NB4 (cell line): ENCODE data around the gene RNF31.
A peak's percentile ranks its signal among the peaks of the same experiment; 100 is the strongest.

Experiments used
- DNase-seq: peaks from one replicate; pipeline ENCODE4 v3.0.0; 2010; ENCODE audit warnings: low read depth
- H3K4me3 ChIP-seq: one replicate; pipeline ENCODE4 v1.5.1; 2011; ENCODE audit warnings: mild to moderate bottlenecking, low read depth, low read length, moderate library complexity
- CTCF ChIP-seq: IDR thresholded peaks from one replicate; pipeline ENCODE4 v1.5.1; 2012; ENCODE audit warnings: low read depth, low read length
- MAX ChIP-seq: IDR thresholded peaks from 2 replicates; pipeline ENCODE4 v1.6.1; 2011; ENCODE audit warnings: low read depth, low read length
- MYC ChIP-seq: IDR thresholded peaks from 2 replicates; pipeline ENCODE4 v1.6.1; 2011; ENCODE audit warnings: low read depth, low read length
- POLR2A ChIP-seq: IDR thresholded peaks from 2 replicates; pipeline ENCODE4 v1.6.1; 2011; ENCODE audit warnings: mild to moderate bottlenecking; ENCODE audit not compliant: insufficient read length; ENCODE audit errors: extremely low read depth

The RNF31 gene

GRCh38 chr14:24139272-24139934 is 7.9 kb upstream of the RNF31 start:
- no peak for DNase-seq
- TF ChIP-seq MAX = no peak
- TF ChIP-seq CTCF = no peak
- no peak for TF ChIP-seq MYC
- TF ChIP-seq POLR2A = no peak
- H3K4me3 ChIP-seq = peak overlapping the region; percentile 86

- H3K4me3 ChIP-seq = peak within 1 kb of the TSS; percentile 86
- peak; percentile 99 for DNase-seq
- TF ChIP-seq POLR2A = peak; percentile 74
- TF ChIP-seq CTCF = no peak
- TF ChIP-seq MYC = peak; percentile 60; the same call in 1 of the 2 replicates
- peak; percentile 96 for TF ChIP-seq MAX
Observed at GRCh38 chr14:24141097-24141880, 6.0 kb upstream of the RNF31 start, which contains the start of gene EMC9. EMC9 (minus strand) TSS chr14:24141591; CDS start chr14:24141304, 287 bp downstream.

GRCh38 chr14:24143511-24143910 is 3.8 kb upstream of the RNF31 start:
- TF ChIP-seq MAX (no peak), POLR2A (no peak), MYC (no peak), CTCF (no peak)
- no peak overlapping the region for H3K4me3 ChIP-seq
- DNase-seq = peak; percentile 83

GRCh38 chr14:24144451-24144850 is 2.8 kb upstream of the RNF31 start:
- no peak for TF ChIP-seq POLR2A
- TF ChIP-seq MAX = no peak
- no peak for TF ChIP-seq CTCF
- no peak for TF ChIP-seq MYC
- DNase-seq = no peak
- no peak overlapping the region for H3K4me3 ChIP-seq

GRCh38 chr14:24145219-24145618 is 2.1 kb upstream of the RNF31 start:
- peak overlapping the region; percentile 99 for H3K4me3 ChIP-seq
- TF ChIP-seq POLR2A (no peak), CTCF (no peak), MAX (no peak), MYC (no peak)
- DNase-seq = no peak
